GM19455 (cell line): ENCODE results near the gene PHLDA2.
A peak's percentile ranks its signal among the peaks of the same experiment; 100 is the strongest.

Source experiments
- ATAC-seq: cut with Tn5 transposase; IDR thresholded peaks from one replicate; pipeline ENCODE4 v1.9.1; 2021; ENCODE audit not compliant: unreplicated experiment

The PHLDA2 gene

GRCh38 chr11:2929950-2930703, 907 bp upstream of the PHLDA2 start:
- peak; percentile 41 for ATAC-seq

- ATAC-seq: no peak
Measured at GRCh38 chr11:2929531-2929949, 320 bp upstream of the PHLDA2 start.

GRCh38 chr11:2927851-2928604, 1.2 kb downstream of the PHLDA2 start:
- no peak for ATAC-seq

GRCh38 chr11:2927121-2927800, 2.0 kb downstream of the PHLDA2 start:
- ATAC-seq: no peak

- no peak for ATAC-seq
Measured at GRCh38 chr11:2926611-2927051, 2.6 kb downstream of the PHLDA2 start.

- no peak for ATAC-seq
Measured at GRCh38 chr11:2924821-2925675, 4.2 kb downstream of the PHLDA2 start.

GRCh38 chr11:2924381-2924780, 4.8 kb downstream of the PHLDA2 start:
- no peak for ATAC-seq

- ATAC-seq: no peak
Measured at GRCh38 chr11:2923446-2924375, 5.5 kb downstream of the PHLDA2 start.

GRCh38 chr11:2922655-2923054, 6.6 kb downstream of the PHLDA2 start:
- no peak for ATAC-seq

GRCh38 chr11:2921742-2922493, 7.3 kb downstream of the PHLDA2 start:
- no peak for ATAC-seq

GRCh38 chr11:2921261-2921660, 8.0 kb downstream of the PHLDA2 start:
- no peak for ATAC-seq

- ATAC-seq: no peak
Measured at GRCh38 chr11:2920343-2920742, 8.9 kb downstream of the PHLDA2 start.

- no peak for ATAC-seq
Measured at GRCh38 chr11:2919837-2920236, 9.4 kb downstream of the PHLDA2 start.

GRCh38 chr11:2919188-2919587, 10.0 kb downstream of the PHLDA2 start:
- ATAC-seq: no peak

- no peak for ATAC-seq
Measured at GRCh38 chr11:2917842-2918490, 11.3 kb downstream of the PHLDA2 start.

GRCh38 chr11:2916892-2917645, 12.2 kb downstream of the PHLDA2 start:
- no peak for ATAC-seq

GRCh38 chr11:2916114-2916891, 12.9 kb downstream of the PHLDA2 start:
- no peak for ATAC-seq
